ENCODE measurements around the gene GPR15LG.
"Not testable (repeated sequence)": the region's sequence is repeated elsewhere in the genome, so short reads cannot be mapped to it uniquely, and the experiment has no call there.

GPR15LG gene

DNA sequence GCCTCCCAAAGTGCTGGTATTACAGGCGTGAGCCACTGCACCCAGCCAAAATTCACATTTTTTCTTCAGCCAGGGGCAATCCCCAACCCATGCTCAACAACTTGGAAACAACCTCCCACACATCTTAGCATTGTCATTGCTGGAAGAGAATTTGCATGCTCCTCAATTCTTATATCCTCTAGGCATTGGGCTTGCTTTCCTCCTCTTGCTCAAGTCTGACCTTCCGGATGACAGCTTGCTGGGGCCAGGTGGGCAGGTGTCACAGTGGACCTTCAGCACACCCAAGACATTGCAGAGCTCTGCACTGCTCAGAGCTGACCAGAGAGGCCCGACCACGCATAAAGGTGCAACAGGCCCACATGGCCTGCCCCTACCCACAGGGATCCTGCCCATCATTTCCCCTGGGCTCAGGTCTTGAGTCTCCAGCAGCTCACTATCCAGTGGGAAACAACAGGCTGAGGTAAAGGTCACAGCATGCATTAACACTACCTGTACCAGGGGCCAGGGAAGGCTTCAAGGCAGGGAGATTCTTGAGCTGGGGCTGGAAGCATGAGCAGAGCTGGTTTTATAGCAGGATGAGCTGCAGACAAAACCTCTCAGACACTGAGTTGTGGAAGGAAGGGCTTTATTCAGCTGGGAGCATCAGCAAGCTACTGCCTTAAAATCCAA lies 6.8 kb upstream of the GPR15LG start:
- DNase-seq (ENCODE audit: low read depth), result no peak

GRCh38 chr10:84167289-84167653 lies 6.3 kb upstream of the GPR15LG start:
- not testable (repeated sequence) for DNase-seq (ENCODE audit: low read depth)

GRCh38 chr10:84168382-84168781 lies 5.2 kb upstream of the GPR15LG start:
- DNase-seq (ENCODE audit: low read depth), result not testable (repeated sequence)

DNA sequence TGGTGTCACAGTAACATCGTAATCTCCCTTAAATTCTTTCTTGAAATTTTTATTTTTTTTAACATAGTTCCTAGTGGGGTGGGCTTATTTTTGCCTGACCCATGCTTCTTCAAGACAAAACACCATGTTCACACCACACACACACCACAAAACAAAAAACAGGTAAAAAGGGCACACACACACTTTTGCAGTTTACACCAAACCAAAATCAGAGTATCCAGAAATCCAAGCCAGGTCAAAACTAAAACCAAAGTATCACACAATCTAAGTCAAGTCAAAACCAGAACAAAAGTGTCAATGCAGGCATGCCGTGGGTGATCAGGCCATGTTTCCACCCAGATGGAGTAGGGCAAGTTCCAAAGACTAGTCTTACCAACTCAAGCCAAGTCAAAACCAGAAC lies 2.4 kb upstream of the GPR15LG start:
- DNase-seq (ENCODE audit: low read depth), result not testable (repeated sequence)

DNA sequence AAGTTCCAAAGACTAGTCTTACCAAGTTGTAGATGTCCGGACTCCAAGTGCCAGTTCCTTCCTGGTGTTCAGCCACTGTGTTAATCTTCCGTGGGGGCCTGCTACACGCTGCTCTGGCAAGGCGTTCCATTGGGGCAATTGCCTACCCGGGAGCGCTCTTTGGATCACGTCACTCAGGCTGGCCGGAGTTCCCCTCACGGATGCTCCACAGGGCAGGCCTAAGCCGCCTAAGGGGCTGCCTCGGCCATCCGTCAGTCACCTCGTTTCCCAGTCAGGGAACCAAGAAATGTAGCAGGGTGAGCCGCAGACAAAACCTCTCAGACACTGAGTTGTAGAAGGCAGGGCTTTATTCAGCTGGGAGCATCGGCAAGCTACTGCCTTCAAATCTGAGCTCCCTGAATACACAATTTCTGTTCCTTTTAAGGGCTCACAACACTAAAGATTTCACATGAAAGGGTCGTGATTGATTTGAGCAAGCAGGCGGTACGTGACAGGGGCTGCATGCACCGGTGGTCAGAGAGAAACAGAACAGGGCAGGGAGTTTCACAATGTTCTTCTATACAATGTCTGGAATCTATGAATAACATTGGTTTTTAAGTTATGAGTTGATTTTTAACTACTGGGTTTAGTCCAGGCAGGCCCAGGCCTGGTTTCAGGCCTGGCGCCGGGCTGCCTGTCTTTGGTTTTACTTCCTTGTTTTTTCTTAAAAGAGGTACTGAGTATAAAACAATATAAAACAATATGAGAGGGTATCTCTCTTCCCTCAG lies 1.7 kb upstream of the GPR15LG start:
- DNase-seq (ENCODE audit: low read depth), result not testable (repeated sequence)

DNA sequence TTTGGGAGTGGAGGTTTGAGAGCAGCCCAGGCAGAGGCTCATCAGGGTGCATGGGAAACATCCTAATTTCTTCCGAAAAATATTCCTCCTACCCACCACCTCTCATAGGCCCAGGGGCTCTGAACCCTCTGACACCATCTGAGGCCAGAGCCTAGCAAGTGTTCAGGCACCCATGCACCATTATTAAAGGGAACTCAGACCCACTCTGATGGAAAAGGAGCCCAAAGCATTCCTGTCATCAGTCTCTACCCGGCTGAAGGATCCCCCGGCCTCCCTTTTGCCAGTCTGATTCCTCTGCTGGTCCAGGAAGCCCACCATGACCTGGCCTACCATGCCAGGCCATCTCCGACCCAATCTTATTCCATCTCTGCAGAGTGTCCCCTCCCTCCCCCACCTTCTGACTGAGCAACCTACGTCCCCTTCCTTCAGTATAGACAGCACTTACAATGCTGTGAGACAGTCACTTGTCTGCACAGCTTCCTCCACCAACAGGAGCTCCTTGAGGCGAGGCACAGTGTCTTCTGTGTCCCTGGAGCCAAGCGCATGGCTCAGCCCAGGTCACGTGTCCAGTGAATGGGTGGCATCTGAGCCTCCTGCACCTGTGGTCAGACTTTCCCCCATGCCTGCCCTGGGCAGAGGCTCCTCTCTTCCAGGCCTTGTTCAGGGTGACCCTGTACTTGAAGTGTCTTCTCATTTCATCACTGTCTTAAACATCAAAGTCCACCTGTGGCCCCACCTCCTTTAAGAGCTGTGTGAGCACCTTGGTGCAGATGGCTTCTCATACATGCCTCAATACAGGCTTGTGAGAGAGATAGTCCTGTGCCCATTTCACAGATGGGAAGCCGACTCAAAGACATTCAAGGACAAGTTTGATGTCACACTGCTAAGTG lies 889 bp upstream of the GPR15LG start:
- no peak for DNase-seq (ENCODE audit: low read depth)

DNA sequence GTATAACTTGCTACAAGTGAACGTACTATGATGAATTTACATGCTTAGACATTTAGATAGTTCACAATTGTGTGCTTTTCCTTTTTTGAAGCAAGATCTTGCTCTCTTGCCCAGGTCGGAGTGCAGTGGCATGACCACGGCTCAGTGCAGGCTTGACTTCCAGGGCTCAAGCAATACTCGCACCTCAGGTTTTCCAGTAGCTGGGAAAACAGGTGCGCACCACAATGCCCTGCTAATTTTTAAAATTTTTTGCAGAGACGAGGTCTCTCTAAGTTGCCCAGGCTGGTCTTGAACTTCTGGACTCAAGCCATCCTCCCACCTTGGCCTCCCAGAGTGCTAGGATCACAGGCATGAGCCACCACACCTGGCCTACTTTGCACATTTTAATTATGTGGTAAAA lies 1.8 kb downstream of the GPR15LG start:
- no peak for DNase-seq (ENCODE audit: low read depth)

DNA sequence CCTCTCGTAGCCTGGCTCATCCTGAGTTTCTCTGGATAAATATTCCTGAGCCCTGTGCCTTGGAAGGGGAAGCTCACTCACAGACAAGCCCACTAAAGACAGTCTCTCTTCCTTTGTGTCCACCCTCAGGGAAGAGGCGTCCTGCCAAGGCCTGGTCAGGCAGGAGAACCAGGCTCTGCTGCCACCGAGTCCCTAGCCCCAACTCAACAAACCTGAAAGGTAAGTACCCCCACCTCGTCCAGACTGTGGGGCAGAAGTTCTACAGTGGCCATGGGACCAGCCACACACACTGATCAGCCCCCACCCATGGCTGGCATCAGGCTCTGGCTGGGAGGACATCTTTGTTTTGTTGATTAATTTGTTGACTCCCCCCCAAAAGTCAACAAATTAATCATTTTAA lies 2.8 kb downstream of the GPR15LG start:
- DNase-seq (ENCODE audit: low read depth), result no peak

DNA sequence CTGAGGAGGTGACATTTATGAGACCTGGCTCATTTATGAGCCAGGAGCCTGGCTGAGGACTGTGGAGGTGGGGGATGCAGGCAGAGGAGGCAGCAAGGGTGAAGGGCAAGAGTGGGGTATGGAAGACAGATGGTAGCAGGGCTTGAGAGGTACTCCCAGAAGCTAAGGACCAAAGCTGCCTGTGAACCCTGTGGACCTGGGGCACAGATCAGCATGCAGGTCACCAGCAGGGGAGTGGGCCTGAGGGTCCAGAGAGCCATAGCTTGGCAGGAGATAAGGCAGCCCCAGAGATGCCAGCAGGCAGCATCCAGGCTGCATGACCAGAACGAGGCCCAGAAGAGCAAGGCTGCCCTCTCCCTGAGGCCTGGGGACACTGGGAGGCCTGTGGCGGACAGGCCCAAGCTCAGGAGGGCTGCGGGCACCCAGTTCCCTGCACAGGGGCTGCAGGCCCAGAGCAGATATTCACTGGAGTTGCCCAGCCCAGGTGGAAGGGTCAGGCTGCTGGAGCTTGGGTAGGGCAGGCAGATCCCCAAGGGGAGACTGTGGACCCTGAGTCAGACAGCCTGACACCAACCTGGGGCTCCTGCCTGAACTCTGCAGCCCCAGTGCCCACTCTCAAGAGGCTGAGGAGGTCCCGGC lies 3.4 kb downstream of the GPR15LG start:
- DNase-seq (ENCODE audit: low read depth), result no peak

- DNase-seq (ENCODE audit: low read depth), result no peak
Observed at GRCh38 chr10:84177541-84178141, 4.0 kb downstream of the GPR15LG start.

- DNase-seq (ENCODE audit: low read depth), result no peak
Observed at GRCh38 chr10:84178160-84178609, 4.6 kb downstream of the GPR15LG start.

DNA sequence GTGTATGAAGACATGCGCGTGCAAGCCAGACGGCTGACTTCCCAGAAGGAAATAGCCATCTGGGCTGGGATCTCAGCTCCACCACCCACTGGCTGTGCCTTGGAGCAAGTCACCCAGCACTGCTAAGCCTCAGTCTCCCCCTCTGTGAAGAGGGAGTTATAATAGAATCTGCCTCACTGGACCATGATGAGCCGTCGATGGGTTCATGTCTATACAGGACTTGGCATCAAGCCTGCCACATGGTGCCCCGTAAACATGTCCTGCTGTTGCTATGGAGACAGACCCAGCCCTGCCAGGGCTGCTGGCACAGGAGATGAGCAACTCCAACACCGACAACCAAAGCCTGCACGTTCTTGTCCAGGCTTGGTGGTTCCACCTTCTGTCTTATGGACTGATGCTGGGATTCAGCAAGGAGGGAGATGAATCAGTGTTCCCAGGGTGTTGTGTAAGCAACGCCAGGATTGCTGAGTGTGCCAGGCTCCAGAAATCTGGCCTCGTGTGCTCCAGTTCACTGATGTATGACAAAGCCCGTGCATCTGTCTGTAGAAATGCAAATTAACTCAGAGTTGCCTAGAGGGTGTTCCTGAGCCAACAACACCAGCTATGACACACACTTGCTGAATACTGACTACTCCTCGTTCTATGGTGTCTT lies 5.6 kb downstream of the GPR15LG start:
- DNase-seq (ENCODE audit: low read depth), result no peak

- DNase-seq (ENCODE audit: low read depth), result not testable (repeated sequence)
Observed at GRCh38 chr10:84180386-84180785, 6.8 kb downstream of the GPR15LG start.

DNA sequence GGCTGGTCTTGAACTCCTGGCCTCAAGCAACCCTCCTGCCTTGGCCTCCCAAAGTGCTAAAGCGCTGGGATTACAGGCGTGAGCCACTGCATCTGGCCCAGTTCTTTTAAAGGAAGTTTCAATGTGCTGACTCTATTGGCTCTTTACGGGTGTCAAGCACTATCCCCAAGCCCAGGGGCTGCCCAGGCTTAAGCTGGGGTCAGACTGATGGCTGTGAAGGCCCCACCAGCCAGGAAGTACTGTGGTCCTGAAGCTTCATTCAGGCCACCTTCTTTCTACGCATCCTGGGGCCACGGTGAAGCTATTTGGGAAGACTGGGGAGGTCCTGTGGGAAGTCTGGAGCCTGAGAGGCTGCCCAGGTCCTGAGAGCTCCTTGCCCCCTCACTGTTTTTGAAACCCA lies 8.0 kb downstream of the GPR15LG start:
- no peak for DNase-seq (ENCODE audit: low read depth)

DNA sequence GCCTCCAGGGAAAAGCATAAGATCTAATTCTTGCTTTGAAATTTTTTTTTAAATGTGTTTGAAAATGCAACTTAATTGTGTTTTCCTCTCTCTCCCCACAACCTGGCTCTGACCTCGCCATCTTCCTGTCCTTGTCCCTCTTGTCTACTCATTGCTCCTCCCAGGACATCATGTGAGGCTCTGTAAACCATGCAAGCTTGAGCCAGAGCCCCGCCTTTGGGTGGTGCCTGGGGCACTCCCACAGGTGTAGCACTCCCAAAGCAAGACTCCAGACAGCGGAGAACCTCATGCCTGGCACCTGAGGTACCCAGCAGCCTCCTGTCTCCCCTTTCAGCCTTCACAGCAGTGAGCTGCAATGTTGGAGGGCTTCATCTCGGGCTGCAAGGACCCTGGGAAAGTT lies 10.9 kb downstream of the GPR15LG start:
- no peak for DNase-seq (ENCODE audit: low read depth)

GRCh38 chr10:84185526-84186175 lies 12.1 kb downstream of the GPR15LG start:
- no peak for DNase-seq (ENCODE audit: low read depth)

DNA sequence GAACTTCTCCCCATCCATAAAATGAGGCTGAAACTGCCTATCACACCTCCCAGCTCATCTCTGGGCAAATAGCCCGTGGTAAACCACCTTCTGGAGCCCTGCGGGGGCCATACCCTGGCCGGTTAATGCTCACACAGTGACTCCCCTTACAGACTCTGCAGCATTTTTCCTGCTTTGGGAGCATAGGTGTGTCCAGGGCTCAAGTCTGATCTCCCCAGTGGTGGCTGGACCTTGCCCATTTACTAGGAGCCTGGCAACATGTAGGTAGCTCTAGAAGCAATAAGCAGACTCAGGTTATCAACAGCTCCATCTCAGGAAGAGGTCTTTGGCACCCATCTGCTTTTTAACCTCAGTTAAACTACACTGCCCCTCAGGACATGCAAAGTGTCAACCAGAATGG lies 15.2 kb downstream of the GPR15LG start:
- DNase-seq (ENCODE audit: low read depth), result no peak

DNA sequence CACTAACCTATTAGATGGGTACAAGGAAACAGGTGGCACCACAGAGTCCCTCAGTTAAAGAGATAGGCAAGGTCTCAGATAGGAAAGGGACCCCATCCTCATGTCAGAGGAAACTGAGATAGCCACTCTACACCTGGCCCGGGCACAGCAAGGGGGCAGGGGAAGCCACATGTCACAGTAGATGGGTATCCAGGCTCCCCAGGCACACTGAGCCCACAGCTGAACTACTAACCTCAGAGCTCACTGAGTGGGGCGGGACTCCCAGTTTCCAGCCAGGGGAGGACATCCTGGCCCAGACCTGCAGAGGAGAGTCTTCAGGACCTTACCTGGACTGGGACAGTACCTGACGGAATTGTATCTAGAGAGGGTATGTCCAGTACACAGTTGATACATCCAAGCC lies 17.0 kb downstream of the GPR15LG start:
- no peak for DNase-seq (ENCODE audit: low read depth)

- DNase-seq (ENCODE audit: low read depth), result no peak
Observed at GRCh38 chr10:84191106-84191505, 17.5 kb downstream of the GPR15LG start.

DNA sequence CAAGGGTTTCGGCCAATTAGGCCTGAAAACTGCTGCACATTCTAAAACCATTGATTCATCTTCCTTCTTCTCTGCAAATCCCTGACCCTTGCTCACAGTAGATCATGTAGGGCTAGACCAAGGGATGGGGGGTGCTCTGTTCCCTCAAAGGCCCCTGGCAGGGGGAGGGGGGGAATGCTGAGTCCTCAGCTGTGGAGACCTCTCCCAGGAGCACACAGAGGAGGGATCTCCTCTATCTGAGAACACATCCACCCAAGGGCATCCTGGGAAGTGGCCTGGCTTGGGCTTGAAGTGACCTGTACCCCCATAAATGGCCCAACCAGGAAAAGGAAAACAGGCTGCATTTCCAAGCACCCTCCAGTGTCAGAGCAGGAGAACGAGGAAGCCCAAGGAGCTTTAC lies 19.7 kb downstream of the GPR15LG start:
- DNase-seq (ENCODE audit: low read depth), result no peak

Data from T follicular helper cell (primary cell).